CD4-positive, alpha-beta T cell treated with Interleukin-21 for 1 hour (primary cell): ENCODE measurements around the gene RPS29.

Experiments
- DNase-seq: peaks from one replicate; pipeline ENCODE4 v3.0.0-alpha.2; 2020

RPS29 gene

GRCh38 chr14:49594347-49595091 is 8.3 kb upstream of the RPS29 start:
- no peak for DNase-seq

GRCh38 chr14:49593016-49593415 is 6.8 kb upstream of the RPS29 start:
- DNase-seq = no peak

DNA sequence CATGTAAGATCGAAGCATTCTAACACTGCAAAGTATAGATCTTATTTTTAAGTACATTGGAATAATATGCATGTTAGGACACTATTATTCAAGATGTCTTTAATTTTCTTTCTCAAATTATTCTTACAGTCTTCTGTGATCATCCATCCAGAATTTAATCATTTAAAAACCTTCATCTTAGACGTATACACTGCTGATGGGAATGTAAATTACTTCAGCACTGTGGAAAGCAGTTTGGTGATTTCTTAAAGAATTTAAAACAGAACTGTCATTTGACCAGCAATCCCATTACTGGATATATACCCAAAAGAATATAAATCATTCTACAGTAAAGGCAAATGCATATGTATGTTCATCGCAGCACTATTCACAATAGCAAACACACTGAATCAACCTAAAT is 3.2 kb upstream of the RPS29 start:
- DNase-seq = no peak

- DNase-seq = peak; percentile 85
Observed at GRCh38 chr14:49586673-49587460, 687 bp upstream of the RPS29 start.

GRCh38 chr14:49584981-49585640 is 1.1 kb downstream of the RPS29 start:
- DNase-seq = peak; percentile 34

DNA sequence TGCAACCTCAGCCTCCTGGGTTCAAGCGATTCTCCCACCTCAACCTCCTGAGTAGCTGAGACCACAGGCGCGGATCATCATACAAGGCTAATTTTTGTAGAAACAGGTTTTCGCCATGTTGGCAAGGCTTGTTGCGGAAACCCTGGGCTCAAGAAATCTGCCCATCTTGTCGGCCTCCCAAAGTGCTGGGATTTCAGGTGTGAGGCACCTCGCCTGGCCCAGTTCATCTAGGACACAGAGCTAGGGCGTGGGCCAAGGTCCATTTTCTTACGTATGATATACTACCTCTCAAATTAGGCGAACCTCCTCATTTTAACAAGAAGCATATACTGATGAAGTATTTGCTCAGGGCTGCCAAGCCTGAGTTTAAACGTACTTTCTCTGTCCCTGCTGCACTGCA is 2.1 kb downstream of the RPS29 start:
- DNase-seq = no peak

GRCh38 chr14:49583629-49584028 is 2.6 kb downstream of the RPS29 start:
- DNase-seq = no peak

- no peak for DNase-seq
Observed at GRCh38 chr14:49582113-49582977, 3.8 kb downstream of the RPS29 start.

GRCh38 chr14:49581209-49582112 is 4.7 kb downstream of the RPS29 start:
- DNase-seq = no peak

DNA sequence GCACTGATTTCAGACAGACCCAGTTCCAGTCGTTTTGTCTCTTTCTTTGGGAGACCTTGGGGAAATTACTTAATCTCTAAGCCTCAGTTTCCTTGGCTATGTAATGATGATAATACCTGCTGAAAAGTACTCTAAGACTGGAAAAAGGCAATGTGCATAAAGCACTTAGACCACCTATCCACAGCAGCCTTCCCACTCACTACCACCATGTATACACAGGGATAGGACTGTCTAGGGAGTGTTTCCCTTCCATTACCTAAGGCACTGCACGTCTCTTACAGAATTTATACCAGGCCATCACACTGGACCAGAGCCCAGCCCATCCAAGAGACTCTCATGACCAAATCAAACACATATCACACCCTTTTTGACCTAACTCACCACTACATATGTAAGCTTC is 6.3 kb downstream of the RPS29 start:
- DNase-seq = no peak

DNA sequence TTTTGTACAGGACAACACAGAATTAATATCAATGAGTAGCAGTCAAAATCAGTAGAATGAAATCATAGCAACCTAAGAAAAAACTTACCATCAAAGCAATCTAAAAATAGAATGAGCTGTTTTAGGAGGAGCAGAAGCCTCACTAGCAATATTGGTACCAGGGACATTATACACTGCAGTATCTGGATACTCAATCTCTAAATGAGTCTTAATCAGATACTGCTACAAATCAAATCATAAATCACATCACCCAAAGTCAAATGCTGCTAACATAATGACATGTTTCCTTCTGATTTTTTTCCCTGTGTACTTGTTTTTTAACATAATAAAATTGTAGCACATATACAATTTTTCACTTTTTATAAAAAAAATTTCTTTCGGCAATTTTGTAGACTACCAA is 8.0 kb downstream of the RPS29 start:
- DNase-seq = no peak

DNA sequence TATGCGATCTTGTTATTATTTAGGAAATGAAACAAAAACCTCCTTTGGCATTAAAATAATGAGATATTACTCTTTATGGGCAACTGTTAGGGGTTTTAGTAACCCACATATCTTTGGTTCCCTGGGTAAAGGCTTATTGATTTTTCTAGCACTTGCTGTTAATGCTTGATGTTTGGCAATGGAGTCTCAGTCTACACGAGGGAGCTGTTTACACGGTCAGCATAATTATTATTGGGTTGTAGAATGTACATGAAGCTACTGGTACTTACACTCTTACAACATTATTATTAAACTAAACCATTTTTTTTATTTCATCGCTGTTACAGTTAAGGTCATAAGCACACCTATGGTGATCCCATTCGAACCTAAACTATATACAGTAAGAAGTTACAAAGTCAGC is 12.1 kb downstream of the RPS29 start:
- DNase-seq = no peak

- no peak for DNase-seq
Observed at GRCh38 chr14:49569281-49569680, 16.9 kb downstream of the RPS29 start.

DNA sequence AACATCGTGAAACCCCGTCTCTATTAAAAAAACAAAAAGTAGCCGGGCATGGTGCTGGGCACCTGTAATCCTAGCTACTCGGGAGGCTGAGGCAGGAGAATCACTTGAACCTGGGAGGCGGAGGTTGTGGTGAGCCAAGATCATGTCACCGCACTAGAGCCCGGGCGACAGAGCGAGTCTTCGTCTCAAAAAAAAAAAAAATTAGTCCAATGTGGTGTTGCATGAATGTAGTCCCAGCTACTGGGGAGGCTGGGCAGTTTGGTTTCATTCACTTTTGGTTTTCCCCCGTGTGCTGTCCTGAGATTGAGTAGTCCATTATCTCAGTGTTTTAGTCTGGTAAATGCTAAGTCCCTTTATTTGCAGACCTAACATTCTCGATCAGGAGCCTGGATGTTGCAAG is 19.5 kb downstream of the RPS29 start:
- DNase-seq = no peak

- no peak for DNase-seq
Observed at GRCh38 chr14:49559979-49560768, 26.0 kb downstream of the RPS29 start.

DNA sequence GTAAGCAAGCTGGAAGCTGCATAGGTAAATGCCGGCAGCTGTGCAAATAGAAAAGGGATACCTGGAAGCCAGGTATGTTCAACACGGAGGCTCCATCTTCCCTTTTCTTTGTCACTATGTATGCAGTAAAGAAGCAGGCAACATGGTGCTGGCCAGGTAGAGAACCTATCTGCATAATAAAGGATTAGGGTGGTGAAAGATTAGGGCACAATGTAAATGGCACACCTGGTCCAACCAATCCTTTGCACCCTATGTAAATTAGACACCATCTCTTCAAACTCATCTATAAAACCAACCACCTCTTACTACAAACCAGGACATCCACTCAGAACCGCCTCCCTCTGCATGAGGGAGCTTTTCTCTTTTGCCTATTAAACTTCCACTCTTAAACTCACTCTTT is 32.3 kb downstream of the RPS29 start:
- DNase-seq = no peak

DNA sequence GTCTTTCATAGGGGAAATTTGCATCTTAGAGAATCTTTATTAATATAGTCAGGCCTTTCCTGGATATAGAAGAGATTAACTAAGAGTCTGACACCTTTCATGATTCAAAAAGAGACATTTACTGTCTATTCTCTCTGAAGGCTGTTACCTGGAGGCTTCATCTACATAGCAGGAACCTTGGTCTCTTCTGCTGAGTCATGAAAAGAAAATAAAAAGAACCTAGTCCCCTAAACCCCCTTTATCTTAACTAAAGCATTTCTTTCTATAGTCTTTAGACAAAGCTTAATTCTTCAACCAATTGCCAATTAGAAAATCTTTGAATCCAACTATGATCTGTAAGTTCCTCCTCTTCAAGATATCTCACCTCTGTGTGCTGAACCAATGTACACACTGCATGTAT is 33.1 kb downstream of the RPS29 start:
- no peak for DNase-seq

DNA sequence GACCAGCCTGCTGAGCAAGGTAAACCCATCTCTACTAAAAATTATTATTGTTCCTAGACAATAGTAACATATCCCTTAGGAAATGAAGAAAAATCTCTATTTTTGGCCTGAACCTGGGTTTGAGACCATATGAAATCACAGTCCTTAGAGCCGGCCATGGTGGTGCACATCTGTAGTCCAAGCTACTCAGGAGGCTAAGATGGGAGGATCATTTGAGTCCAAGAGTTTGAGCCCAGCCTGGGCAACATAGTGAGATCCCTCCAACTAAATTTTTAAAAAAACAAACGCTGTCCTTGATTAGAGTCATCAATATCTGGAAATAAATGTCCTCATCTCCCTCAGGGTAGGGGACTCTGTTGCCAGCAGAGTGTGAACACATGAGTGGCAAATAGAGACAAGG is 34.6 kb downstream of the RPS29 start:
- no peak for DNase-seq

GRCh38 chr14:49550286-49551184 is 35.6 kb downstream of the RPS29 start:
- DNase-seq = no peak

- no peak for DNase-seq
Observed at GRCh38 chr14:49549881-49550280, 36.3 kb downstream of the RPS29 start.
